ENCODE results near the gene NEURL4.

NEURL4 gene

GRCh38 chr17:7356756-7357155 is 27.6 kb upstream of the NEURL4 start:
- Histone ChIP-seq H3K4me3 (ENCODE audit: low read length) (no peak overlapping the region), H3K9me3 (ENCODE audit: control insufficient read depth, insufficient read depth, low read length) (no peaks in the 10 kb centered on the region), H3K36me3 (ENCODE audit: control insufficient read depth, insufficient read depth, low read length) (no peaks in the 10 kb centered on the region), H3K4me1 (ENCODE audit: control insufficient read depth, insufficient read depth, low read length) (peaks cover 1% of the 10 kb centered on the region; the same call in 1 of the 2 replicates), H3K27me3 (ENCODE audit: control insufficient read depth, insufficient read depth, low read length) (no peaks in the 10 kb centered on the region), H3K27ac (ENCODE audit: low read length) (no peak overlapping the region)
- no peak for DNase-seq (ENCODE audit: low read depth, low spot score)
- WGBS (ENCODE audit: insufficient coverage, insufficient read length), result no CpG with 5 or more reads among the region's 8 CpGs

GRCh38 chr17:7356072-7356549 is 27.0 kb upstream of the NEURL4 start:
- Histone ChIP-seq H3K36me3 (ENCODE audit: control insufficient read depth, insufficient read depth, low read length) (no peaks in the 10 kb centered on the region), H3K27me3 (ENCODE audit: control insufficient read depth, insufficient read depth, low read length) (no peaks in the 10 kb centered on the region), H3K4me1 (ENCODE audit: control insufficient read depth, insufficient read depth, low read length) (peaks cover 1% of the 10 kb centered on the region; the same call in 1 of the 2 replicates), H3K9me3 (ENCODE audit: control insufficient read depth, insufficient read depth, low read length) (no peaks in the 10 kb centered on the region), H3K27ac (ENCODE audit: low read length) (no peak overlapping the region), H3K4me3 (ENCODE audit: low read length) (no peak overlapping the region)
- no CpG with 5 or more reads among the region's 12 CpGs for WGBS (ENCODE audit: insufficient coverage, insufficient read length)
- DNase-seq (ENCODE audit: low read depth, low spot score), result peak; percentile 87

- Histone ChIP-seq H3K27ac (ENCODE audit: low read length) (no peak overlapping the region), H3K27me3 (ENCODE audit: control insufficient read depth, insufficient read depth, low read length) (no peaks in the 10 kb centered on the region), H3K4me1 (ENCODE audit: control insufficient read depth, insufficient read depth, low read length) (peaks cover 1% of the 10 kb centered on the region; the same call in 1 of the 2 replicates), H3K4me3 (ENCODE audit: low read length) (no peak overlapping the region), H3K36me3 (ENCODE audit: control insufficient read depth, insufficient read depth, low read length) (no peaks in the 10 kb centered on the region), H3K9me3 (ENCODE audit: control insufficient read depth, insufficient read depth, low read length) (no peaks in the 10 kb centered on the region)
- no CpG with 5 or more reads among the region's 8 CpGs for WGBS (ENCODE audit: insufficient coverage, insufficient read length)
- no peak for DNase-seq (ENCODE audit: low read depth, low spot score)
These were observed 26.4 kb upstream of the NEURL4 start for GRCh38 chr17:7355573-7355972.

GRCh38 chr17:7355053-7355452 is 25.9 kb upstream of the NEURL4 start, which contains the start of gene TMEM95:
Gene TMEM95, plus strand, starts transcription at chr17:7355156. Its CDS starts 49 bp downstream, at chr17:7355205.
- DNase-seq (ENCODE audit: low read depth, low spot score), result no peak
- WGBS (ENCODE audit: insufficient coverage, insufficient read length), result no CpG with 5 or more reads among the region's 10 CpGs
- Histone ChIP-seq H3K27me3 (ENCODE audit: control insufficient read depth, insufficient read depth, low read length) (no peaks in the 10 kb centered on the region), H3K4me1 (ENCODE audit: control insufficient read depth, insufficient read depth, low read length) (peaks cover 1% of the 10 kb centered on the region; the same call in 1 of the 2 replicates), H3K4me3 (ENCODE audit: low read length) (no peak within 1 kb of the TSS), H3K9me3 (ENCODE audit: control insufficient read depth, insufficient read depth, low read length) (no peaks in the 10 kb centered on the region), H3K27ac (ENCODE audit: low read length) (no peak within 1 kb of the TSS), H3K36me3 (ENCODE audit: control insufficient read depth, insufficient read depth, low read length) (no peaks in the 10 kb centered on the region)

- DNase-seq (ENCODE audit: low read depth, low spot score), result no peak
- no peak overlapping the region for H3K27ac ChIP-seq (ENCODE audit: low read length)
- H3K36me3 ChIP-seq (ENCODE audit: control insufficient read depth, insufficient read depth, low read length), result no peaks in the 10 kb centered on the region
- peaks cover 3% of the 10 kb centered on the region; the same call in 1 of the 2 replicates for H3K4me1 ChIP-seq (ENCODE audit: control insufficient read depth, insufficient read depth, low read length)
- no peaks in the 10 kb centered on the region for H3K9me3 ChIP-seq (ENCODE audit: control insufficient read depth, insufficient read depth, low read length)
- WGBS (ENCODE audit: insufficient coverage, insufficient read length), result no CpG with 5 or more reads among the region's 9 CpGs
- no peak overlapping the region for H3K4me3 ChIP-seq (ENCODE audit: low read length)
- no peaks in the 10 kb centered on the region for H3K27me3 ChIP-seq (ENCODE audit: control insufficient read depth, insufficient read depth, low read length)
These were observed 25.2 kb upstream of the NEURL4 start for GRCh38 chr17:7354262-7354843.

GRCh38 chr17:7352910-7353635 is 23.9 kb upstream of the NEURL4 start:
- no peak for DNase-seq (ENCODE audit: low read depth, low spot score)
- no CpG with 5 or more reads among the region's 37 CpGs for WGBS (ENCODE audit: insufficient coverage, insufficient read length)
- no peak overlapping the region for H3K27ac ChIP-seq (ENCODE audit: low read length)
- no peak overlapping the region for H3K4me3 ChIP-seq (ENCODE audit: low read length)
- no peaks in the 10 kb centered on the region for H3K9me3 ChIP-seq (ENCODE audit: control insufficient read depth, insufficient read depth, low read length)
- H3K4me1 ChIP-seq (ENCODE audit: control insufficient read depth, insufficient read depth, low read length), result peaks cover 4% of the 10 kb centered on the region; the same call in 1 of the 2 replicates
- no peaks in the 10 kb centered on the region for H3K36me3 ChIP-seq (ENCODE audit: control insufficient read depth, insufficient read depth, low read length)
- H3K27me3 ChIP-seq (ENCODE audit: control insufficient read depth, insufficient read depth, low read length), result no peaks in the 10 kb centered on the region

- H3K36me3 ChIP-seq (ENCODE audit: control insufficient read depth, insufficient read depth, low read length), result no peaks in the 10 kb centered on the region
- H3K4me3 ChIP-seq (ENCODE audit: low read length), result peak overlapping the region; percentile 69; the same call in 1 of the 2 replicates
- H3K27ac ChIP-seq (ENCODE audit: low read length), result no peak overlapping the region
- no peak for DNase-seq (ENCODE audit: low read depth, low spot score)
- H3K9me3 ChIP-seq (ENCODE audit: control insufficient read depth, insufficient read depth, low read length), result no peaks in the 10 kb centered on the region
- WGBS (ENCODE audit: insufficient coverage, insufficient read length), result no CpG with 5 or more reads among the region's 10 CpGs
- H3K4me1 ChIP-seq (ENCODE audit: control insufficient read depth, insufficient read depth, low read length), result peaks cover 4% of the 10 kb centered on the region; the same call in 1 of the 2 replicates
- H3K27me3 ChIP-seq (ENCODE audit: control insufficient read depth, insufficient read depth, low read length), result no peaks in the 10 kb centered on the region
These were observed 23.4 kb upstream of the NEURL4 start for GRCh38 chr17:7352503-7352889.

- Histone ChIP-seq H3K27ac (ENCODE audit: low read length) (no peak within 1 kb of the TSS), H3K9me3 (ENCODE audit: control insufficient read depth, insufficient read depth, low read length) (no peaks in the 10 kb centered on the region), H3K4me3 (ENCODE audit: low read length) (peak within 1 kb of the TSS; percentile 69; the same call in 1 of the 2 replicates), H3K27me3 (ENCODE audit: control insufficient read depth, insufficient read depth, low read length) (no peaks in the 10 kb centered on the region), H3K4me1 (ENCODE audit: control insufficient read depth, insufficient read depth, low read length) (peaks cover 4% of the 10 kb centered on the region; the same call in 1 of the 2 replicates), H3K36me3 (ENCODE audit: control insufficient read depth, insufficient read depth, low read length) (no peaks in the 10 kb centered on the region)
- no CpG with 5 or more reads among the region's 91 CpGs for WGBS (ENCODE audit: insufficient coverage, insufficient read length)
- DNase-seq (ENCODE audit: low read depth, low spot score), result no peak
These were observed 22.7 kb upstream of the NEURL4 start, which contains the start of gene KCTD11 for GRCh38 chr17:7351665-7352502. Gene KCTD11, plus strand, starts transcription at chr17:7352162.

- no peak for DNase-seq (ENCODE audit: low read depth, low spot score)
- WGBS (ENCODE audit: insufficient coverage, insufficient read length), result no CpG with 5 or more reads among the region's 19 CpGs
- H3K27ac ChIP-seq (ENCODE audit: low read length), result no peak overlapping the region
- no peaks in the 10 kb centered on the region for H3K27me3 ChIP-seq (ENCODE audit: control insufficient read depth, insufficient read depth, low read length)
- H3K4me3 ChIP-seq (ENCODE audit: low read length), result no peak overlapping the region
- peaks cover 3% of the 10 kb centered on the region; the same call in 1 of the 2 replicates for H3K4me1 ChIP-seq (ENCODE audit: control insufficient read depth, insufficient read depth, low read length)
- H3K9me3 ChIP-seq (ENCODE audit: control insufficient read depth, insufficient read depth, low read length), result no peaks in the 10 kb centered on the region
- no peaks in the 10 kb centered on the region for H3K36me3 ChIP-seq (ENCODE audit: control insufficient read depth, insufficient read depth, low read length)
These were observed 19.5 kb upstream of the NEURL4 start for GRCh38 chr17:7348478-7349242.

All from iPS DF 6.9 (cell line).